Right forelimb (tissue), 1 donor: Measurements from ENCODE around the gene CNTRL.
"Not testable (repeated sequence)": the region's sequence is repeated elsewhere in the genome, so short reads cannot be mapped to it uniquely, and the experiment has no call there.

ENCODE experiments used
- DNase-seq: peaks from one replicate; pipeline ENCODE4 v3.0.0-alpha.2; 2018

Gene CNTRL

DNA sequence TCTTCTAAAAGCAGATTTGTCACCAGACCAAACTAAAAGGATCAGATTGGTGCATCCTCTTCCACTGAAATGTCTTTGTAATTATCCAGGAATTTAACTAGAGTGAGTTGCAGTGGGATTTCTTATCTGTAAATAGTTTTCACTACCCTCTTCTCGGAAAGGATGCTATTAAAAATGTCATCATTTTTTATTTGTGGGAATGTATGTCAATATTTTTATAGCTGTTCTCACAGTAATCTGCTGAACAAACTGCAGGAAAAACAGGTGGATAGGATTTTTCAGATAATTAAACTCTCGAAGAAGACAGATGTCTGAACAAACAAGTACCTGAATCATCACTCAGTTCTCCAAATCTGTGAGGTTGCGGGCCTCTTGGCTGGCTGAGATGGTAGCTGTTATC is 64.2 kb downstream of the CNTRL start:
- no peak for DNase-seq

DNA sequence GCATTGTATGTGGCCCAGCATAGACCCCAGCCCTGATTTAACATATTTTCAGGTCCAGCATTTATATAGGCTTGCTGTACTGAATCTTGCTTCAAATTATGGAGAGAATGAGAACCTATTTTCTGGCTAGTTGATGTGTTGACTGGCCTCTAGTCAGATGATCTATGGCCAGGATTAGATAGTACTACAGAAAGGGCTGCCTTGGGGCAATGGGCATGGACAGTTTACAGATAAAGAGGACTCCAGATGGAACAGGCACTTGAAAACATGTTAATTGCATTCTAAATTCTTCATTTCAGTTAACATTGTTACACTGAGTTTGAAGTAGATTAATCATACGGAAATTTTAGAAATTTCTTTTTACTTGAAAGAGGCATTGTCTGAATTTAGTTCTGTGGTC is 65.4 kb downstream of the CNTRL start:
- no peak for DNase-seq

DNA sequence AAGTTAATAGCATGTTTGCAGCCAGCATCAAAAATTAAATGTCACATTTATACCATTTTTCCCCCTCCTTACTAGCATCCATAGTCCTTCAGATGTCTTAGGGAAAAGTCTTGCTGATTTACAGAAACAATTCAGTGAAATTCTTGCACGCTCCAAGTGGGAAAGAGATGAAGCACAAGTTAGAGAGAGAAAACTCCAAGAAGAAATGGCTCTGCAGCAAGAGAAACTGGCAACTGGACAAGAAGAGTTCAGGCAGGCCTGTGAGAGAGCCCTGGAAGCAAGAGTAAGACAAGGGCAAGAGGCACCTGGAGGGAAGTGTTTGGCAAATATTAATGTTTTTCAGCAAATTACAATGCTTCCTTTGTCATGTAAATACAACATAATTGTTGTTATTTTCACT is 66.6 kb downstream of the CNTRL start:
- no peak for DNase-seq

DNA sequence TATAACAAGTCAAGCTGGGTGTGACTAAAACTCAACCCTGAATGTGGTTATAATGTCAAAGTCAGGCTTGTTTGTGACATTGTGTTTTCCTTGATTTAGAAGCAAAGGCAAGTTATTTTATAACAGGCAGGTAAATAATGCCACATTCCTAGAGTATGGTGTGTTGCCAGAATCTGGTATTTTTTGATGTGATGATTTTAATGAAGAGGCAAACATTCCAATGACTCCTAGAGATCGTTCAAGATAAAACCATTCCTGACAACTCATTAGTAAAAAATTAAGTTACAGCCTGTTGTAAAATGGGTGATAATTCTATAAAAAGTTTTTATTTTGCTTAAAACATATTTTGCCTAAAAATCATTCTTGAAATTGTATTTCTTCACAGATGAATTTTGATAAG is 67.0 kb downstream of the CNTRL start:
- DNase-seq = no peak

DNA sequence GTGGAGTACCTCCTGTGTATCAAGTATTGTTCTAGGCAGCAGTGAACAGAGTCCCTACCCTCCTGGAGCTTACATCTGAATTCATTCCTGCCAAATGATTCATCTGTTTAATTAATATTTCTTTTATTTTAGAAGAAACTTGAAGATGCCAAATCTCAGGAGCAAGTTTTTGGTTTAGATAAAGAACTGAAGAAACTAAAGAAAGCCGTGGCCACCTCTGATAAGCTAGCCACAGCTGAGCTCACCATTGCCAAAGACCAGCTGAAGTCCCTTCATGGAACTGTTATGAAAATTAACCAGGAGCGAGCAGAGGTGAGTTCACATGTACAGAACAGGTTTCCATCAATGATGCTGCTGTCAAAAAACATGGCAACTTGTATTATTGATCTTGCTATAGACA is 69.0 kb downstream of the CNTRL start:
- DNase-seq = no peak

DNA sequence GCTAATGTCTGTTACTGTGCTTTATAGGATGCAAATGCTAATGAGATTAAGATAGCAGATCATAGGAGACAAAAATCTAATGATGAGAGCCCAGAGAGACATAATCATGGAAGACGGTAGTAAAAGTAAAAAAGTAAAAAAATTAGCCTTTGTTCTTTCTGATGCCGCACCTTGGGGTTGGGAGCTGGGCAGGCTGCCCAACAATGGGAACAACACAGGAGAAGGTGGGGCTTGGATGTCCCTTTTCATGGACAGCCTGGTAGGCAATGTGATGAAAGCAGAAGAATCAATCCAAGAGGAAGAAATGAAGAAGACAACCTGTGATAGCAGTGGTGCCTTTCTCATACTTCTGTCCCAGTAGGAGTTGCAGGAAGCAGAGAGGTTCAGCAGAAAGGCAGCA is 69.7 kb downstream of the CNTRL start:
- no peak for DNase-seq

DNA sequence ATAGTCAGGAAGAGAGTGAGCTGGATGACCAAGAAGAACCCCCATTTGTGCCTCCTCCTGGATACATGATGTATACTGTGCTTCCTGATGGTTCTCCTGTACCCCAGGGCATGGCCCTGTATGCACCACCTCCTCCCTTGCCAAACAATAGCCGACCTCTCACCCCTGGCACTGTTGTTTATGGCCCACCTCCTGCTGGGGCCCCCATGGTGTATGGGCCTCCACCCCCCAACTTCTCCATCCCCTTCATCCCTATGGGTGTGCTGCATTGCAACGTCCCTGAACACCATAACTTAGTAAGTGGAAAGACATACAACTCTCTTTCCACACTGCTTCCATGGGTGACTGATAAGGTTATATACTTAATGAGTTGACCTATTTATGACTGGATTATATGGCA is 75.4 kb downstream of the CNTRL start:
- no peak for DNase-seq

DNA sequence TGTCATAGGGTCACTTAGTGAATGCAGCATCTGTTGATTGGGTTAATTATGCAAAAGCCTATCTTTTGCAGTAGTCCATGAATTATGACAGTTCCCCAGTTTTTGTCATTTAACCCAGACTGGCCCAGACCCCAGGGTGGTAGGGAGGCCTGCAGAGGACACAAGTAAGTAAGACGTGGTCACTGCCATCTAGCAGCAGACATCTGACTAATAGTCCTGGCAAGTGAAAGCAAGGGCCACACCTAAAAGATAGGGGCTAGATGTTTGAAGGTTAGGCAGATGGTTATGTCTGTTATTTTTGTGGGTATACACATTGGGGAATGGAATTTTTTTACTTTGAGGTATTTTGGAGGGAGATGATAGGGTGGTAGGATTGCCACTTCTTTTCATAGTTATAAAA is 78.9 kb downstream of the CNTRL start:
- DNase-seq = no peak

DNA sequence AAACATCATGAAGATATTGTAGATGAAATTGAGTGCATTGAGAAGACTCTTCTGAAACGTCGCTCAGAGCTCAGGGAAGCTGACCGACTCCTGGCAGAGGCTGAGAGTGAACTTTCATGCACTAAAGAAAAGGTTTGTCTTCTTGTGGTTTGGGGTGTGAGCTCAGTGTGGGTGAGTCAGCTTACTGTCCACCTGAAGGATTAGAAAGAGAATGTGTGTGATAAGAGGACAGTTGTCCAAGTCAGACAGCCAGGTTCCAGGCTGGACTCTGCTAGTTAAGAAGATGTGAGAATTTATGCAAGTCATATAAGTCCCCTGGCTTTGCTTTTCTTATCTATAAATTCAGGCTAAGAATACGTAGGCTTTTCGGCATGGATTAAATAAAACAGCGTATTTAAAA is 80.0 kb downstream of the CNTRL start:
- DNase-seq = no peak

DNA sequence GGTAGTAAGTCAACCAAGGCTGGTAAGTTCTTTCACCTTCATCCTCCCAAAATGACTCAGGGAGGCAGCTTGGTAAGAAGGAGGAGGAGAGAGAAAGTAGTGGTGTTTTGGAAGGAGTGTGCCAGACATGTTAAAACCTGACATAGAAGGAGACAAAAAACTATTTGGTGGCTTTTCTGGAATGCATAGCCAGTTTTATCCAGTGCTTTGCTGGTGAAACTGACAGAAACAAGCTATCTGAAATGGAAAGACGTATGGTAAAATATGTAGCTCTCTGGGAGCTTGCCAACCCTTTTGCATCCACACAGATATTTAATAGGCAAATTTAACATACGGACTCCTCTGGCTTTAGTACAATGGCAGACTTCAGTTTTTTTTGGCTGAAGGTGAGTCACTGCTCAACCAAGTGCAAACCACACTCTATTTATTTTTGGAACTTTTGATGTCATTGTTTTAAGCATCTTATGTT is 81.5 kb downstream of the CNTRL start:
- DNase-seq = no peak

DNA sequence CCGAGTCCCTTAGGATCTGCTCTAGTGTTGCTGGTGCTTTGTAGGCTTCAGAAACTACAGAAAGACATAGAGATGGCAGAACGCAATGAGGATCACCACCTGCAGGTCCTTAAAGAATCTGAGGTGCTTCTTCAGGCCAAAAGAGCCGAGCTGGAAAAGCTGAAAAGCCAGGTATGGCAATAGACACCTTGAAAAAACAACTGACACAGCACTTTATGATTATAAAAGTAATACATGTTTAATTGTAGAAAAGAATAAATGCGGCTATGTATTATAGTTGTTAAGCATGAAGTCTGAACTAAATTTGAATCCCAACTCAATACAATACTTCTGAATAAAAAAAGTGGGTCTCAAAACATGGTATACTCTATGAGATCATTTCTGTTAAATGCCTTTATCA is 83.2 kb downstream of the CNTRL start:
- DNase-seq = no peak

DNA sequence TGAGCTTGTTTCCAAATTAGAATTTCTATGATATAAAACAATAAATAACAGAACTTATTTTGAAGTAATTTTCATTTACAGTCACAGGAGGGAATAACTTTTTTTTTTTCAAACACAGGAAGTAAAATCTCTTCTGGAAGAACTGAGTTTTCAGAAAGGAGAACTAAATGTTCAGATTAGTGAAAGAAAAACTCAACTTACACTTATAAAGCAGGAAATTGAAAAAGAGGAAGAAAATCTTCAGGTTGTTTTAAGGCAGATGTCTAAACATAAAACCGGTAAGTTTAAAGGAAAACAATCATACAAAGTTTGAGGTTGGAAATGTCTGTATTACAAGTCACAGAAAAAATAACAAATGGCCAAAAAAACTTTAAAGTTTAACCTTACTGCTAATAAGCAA is 85.3 kb downstream of the CNTRL start:
- DNase-seq = no peak

DNA sequence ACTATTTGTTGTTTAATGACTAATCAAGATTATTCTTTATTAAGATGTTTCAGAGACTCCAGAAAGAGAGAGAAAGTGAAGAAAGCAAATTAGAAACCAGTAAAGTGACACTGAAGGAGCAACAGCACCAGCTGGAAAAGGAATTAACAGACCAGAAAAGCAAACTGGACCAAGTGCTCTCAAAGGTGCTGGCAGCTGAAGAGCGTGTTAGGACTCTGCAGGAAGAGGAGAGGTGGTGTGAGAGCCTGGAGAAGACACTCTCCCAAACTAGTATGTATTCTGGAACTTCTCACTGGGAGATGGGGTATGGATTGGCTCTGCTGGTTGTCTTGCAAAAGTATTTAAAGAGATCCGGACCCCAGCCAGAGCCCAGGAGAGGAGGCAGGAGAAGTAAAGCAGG is 93.3 kb downstream of the CNTRL start:
- no peak for DNase-seq

DNA sequence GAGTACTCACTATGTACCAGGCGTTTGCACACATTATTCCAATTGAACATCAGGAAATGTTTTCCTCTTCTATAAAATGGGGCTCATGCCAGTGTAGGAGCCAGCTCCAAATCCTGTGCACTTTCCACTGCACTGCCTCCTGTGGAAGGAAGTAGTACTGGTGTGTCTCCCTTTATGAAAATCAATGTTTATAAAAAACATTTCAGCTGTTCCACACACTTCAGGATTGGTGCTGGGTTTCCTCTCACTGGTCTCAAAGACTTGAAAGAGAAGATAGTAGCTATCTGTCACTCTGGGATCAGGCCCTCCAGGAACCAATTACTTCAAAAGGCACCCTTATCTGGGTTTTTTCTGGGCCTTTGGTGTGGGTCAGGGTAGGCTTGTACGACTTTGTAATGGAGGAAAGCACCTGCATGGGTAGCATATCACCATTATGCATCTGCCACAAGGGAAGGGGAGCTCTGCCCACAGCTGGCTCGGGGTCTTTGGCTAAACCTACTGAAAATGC is 94.4 kb downstream of the CNTRL start:
- DNase-seq = no peak

DNA sequence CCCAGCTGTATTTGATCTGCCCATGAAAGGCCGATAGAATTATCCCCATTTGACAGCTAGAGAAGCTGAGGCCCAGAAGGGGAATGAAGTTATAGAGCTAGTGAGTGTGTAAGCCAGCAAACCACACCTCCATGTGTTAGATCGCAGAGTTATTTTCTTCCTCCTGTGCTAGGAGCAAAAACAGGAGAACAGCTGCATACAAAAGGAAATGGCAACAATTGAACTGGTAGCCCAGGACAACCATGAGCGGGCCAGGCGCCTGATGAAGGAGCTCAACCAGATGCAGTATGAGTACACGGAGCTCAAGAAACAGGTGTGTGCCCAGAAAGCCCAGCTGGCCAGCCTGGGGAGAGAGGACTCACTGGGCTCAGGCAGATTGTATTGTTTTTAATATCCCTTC is 96.5 kb downstream of the CNTRL start:
- no peak for DNase-seq

DNA sequence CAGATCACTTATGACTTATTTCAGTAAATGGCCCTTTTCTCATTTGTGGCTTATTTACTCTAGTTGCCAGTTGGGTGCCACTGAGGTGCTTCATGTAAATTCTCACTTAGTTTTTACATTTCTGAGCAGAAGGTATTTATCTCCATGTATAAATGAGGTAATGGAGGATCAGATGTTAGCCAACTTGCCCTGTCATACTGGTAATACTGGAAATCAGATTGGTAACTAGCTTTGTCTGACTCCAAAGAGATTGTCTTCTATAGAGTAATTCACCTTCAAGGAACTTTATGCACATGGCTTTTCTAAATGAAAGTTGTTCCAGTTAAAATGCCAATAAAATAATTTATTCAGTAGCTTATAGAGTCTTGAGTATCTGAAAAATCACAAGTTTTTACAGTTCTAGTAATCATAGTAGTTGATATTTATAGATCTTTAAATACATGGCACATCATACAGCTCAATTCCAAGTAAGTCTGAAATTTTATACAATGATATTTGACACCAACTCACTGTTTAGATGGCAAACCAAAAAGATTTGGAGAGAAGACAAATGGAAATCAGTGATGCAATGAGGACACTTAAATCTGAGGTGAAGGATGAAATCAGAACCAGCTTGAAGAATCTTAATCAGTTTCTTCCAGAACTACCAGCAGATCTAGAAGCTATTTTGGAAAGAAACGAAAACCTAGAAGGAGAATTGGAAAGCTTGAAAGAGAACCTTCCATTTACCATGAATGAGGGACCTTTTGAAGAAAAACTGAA is 98.2 kb downstream of the CNTRL start:
- no peak for DNase-seq

DNA sequence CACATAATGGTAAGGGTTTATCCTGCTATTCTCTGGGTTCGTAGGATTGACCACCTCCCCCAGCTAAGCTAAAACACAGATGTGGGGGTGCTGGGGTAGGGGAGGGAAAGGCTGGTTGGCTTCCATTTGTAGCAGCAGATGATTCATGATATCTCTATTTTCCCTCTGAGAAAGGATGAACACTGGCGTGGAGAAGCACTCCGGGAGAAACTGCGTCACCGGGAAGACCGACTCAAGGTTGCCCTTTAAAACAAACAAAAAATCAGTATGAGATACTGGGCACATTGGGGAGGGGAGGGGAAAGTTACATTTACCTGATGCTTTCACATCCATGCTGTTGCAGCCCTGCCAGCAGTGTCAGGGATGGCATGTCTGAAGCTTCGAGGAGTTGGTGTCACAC is 98.7 kb downstream of the CNTRL start:
- no peak for DNase-seq

DNA sequence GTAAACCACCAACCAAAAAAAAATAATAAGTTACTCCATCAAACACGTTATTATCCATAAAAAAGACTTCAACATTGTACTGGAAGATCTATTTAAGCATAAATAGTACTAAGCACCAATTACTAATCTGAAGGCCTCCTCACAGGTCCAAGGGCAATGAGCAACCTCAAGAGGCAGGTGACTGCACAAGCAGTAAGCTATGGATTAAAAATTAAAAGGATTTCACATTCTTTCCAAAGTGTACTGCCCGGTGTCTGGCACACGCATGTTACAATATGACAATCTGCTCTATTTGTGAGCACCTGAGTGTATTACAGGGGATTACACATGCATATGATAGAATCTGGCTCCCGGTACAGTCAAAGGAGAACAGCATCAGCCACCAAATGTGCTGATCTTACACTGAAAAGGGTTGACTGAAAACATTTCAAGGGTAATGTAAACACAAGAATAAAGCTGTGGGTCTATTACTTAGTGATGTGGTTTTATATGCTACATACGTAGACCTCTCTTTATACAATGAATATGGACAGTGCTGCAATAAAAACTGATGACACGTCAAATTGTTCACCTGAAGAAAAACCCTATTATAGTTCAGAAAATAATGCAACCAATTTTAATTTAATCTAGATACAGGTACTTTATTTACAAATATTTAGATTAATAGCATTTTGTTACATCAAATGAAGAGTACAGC is 104.1 kb downstream of the CNTRL start:
- DNase-seq = no peak

DNA sequence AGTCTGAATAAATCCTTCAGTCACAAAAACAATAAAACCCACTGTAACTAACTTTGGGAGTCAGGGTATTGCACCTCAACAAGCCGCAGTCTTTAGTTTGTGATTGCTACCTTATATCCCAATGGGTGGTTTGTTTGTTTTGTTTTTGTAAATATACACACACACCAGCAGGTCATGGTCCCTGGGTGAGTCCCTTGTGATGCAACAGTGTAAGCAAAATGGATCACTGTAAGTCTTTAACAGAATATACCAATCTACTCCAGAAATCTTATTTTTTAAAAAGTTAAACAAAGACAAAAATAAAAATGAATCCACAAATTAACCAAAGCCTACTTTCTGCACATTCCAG is 104.6 kb downstream of the CNTRL start:
- not testable (repeated sequence) for DNase-seq

DNA sequence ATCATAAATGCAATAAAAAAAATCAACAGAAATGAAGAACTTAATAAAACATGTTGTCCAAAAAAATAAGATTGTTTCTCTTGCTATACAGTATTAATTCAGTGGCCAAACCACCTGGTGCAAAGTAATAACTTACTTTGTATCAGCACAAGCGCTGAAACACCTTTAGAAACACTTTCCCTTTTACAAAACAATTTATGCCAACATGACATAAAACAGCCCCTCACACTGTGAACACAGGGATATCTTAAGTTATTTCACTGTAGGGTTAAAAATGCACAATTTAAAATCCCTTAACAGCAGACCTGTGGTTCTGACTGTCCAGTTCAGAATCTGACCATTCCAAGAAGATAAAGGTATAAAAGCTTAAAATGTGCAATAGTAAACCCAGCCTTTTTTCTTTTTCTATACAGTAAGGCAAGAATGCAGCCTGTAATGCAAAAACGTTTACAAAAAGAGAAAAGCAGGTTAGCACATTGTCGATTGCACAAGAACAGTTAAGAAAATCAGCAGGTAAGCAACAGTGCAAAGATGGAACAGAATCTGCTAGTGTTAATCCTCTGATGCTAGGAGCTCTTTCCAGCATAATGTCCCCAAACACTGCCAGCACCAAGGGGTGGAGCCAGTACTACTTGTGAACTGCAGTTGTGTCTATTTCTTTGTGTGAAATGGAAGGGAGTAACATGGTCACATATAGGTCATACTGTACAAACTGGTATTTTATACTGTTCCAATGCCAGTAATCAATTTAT is 105.4 kb downstream of the CNTRL start:
- no peak for DNase-seq

DNA sequence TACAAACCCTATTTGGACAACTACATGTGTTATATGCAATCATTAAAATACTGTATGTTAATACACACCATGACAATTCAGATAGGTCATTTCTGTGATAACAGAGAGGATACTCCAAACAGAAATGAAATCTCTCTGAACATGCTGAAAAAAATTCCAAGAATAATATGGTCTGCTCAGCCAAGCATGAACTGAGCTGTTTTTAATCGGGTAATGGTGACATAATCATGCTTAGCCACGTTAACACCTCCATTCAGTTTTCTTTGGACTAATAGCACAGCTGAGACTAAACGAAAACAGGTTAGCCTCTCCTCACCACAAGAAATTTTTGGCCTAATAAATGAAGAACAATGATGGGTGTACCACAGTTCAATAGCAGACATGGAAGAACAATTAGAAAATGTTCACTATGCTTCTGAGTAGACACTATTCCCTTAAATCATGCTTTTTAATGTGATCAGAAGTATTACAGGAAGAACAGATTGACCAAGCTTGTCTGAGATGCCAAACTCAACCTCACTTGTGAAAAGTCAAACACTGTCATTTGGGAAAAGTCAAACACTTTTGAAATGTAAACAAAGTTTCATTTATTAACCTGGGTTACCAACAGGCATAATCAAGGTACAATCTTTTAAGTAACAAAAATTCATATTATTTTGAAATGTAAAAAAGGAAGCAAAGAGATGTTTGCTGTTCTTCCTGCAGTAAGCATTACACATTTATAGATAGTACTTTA is 107.5 kb downstream of the CNTRL start:
- DNase-seq = no peak

DNA sequence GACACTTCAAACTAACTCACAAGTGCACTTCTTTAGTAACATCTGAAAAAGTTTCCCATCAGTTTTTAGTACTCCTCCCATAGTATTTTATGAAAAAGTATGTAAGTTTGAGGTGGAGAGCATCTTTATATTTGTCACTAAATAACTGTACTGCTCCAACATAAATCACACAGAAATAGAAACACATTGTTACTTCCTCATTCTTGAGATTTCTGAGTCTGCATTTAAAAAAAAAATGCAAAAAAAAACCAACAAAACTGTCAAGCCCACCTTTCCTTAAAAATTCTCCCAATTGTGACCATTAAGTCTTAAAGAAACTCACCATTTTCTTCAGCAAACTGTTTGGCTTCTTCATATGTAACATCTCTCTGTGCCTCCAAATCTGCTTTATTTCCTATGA is 108.2 kb downstream of the CNTRL start:
- DNase-seq = no peak
